Measurements from ENCODE around the gene RCAN2. TPM values are rescaled to one million over a fixed set of nuclear protein-coding genes. Genes with fewer than 3 reads are reported as not detected.

Gene RCAN2
- total and polyA plus RNA-seq, 9 of the 15 experiments (the other 6 are each of a cell fraction or from before 2014, with no cell fraction given), result 0.04 TPM; not detected in 8

DNA sequence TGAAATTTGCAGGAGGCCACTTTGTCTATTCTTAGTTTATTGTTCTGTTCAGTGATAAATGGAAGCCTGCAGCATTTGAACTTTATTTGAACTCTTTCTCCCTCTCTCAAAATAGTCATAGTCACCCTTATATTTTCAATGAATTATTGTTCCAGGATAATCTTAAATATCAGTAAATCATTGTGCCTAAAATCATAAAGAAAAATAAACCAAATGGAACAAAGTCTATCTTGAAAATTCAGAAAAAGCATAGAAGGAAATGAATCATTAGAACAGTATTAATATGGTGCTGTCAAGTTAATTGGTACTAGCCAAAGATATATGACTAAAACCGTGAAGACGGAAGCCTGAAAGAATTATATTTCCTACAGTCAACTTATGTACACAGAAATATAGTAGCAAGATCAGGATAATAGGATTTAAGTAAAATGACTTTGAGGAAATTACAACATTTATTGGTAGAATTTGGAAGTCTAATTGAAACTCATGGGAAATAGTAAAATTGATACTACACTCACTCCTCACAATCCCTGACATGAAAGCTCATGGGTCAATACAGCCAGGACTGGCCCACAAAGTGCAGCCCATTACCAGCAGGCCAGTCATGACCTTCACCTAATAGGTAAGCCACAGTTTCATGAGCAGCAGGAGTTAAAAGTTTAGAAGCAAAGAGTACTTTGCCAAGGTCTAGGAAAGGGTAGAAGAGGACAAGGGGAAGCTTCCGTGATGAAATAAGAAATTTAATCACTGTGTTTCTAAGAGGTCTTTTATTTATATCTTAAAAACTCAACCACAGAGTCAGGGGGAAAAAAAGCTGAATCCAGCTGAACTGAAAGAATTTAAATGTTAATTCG is 200.6 kb downstream of the RCAN2 start (continued):
- no peak for TF ChIP-seq ARHGAP35 (IDR thresholded peaks at IDR 0.05; ENCODE audit: partially characterized antibody)

DNA sequence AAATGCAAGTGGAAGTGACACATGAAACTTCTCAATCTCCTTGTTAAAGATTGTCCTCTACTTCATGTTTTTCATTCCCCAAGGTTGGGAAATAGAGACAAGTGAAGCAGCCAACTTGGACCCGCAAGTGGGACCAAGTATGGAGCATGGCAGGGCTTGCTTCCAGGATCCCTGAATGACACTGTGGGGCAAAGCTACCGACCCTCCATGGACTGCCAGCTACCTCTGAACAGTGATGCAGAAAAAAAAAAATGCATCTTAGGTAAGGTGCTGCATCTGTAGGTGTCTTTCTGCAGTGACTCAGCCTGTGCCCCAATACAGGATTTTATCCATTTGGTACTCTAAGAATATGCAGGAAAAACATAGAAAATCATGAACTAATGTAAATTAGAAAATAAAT is 201.4 kb downstream of the RCAN2 start:
- Histone ChIP-seq H3K79me2 (ENCODE audit: control insufficient read depth, insufficient read depth, low read length) (no peaks in the 10 kb centered on the region), H3K4me2 (ENCODE audit: insufficient read depth, low read length) (no peak overlapping the region), H3K4me1 (replicated peaks in 1 of 2; ENCODE audit: control insufficient read depth in 2 of 2, insufficient read depth in 2 of 2, low read length in 2 of 2) (no peaks in the 10 kb centered on the region), H3K27ac (ENCODE audit: extremely low read depth, low read depth, low read length) (no peak overlapping the region), H3K36me3 (ENCODE audit: control insufficient read depth, insufficient read depth, low read length) (no peaks in the 10 kb centered on the region), H2AFZ (ENCODE audit: low read depth, low read length) (no peak overlapping the region), H3K9ac (ENCODE audit: insufficient read depth in 1 of 2, low read depth in 2 of 2, low read length in 2 of 2) (no peak overlapping the region), H3K27me3 (ENCODE audit: control insufficient read depth in 2 of 2, insufficient read depth in 2 of 2, low read length in 2 of 2) (no peaks in the 10 kb centered on the region; a peak in 1 of 5 replicates), H3K9me1 (ENCODE audit: control insufficient read depth, insufficient read depth, low read length) (no peaks in the 10 kb centered on the region), H3K9me3 (replicated peaks; ENCODE audit: control insufficient read depth, insufficient read depth, low read depth, low read length) (no peaks in the 10 kb centered on the region), H4K20me1 (replicated peaks; ENCODE audit: control insufficient read depth, insufficient read depth, low read length) (no peaks in the 10 kb centered on the region), H3K4me3 (no peak overlapping the region)
- in situ Hi-C loops (cut with MboI), result no loop called here
- ATAC-seq, result no peak
- WGBS (ENCODE audit: insufficient coverage, low coverage, missing lambda C conversion rate), result 0% methylated on average over 2 of the region's 2 CpGs
- FAIRE-seq, result no peak
- DNase-seq (ENCODE audit: extremely low read depth in 1 of 4, low spot score in 3 of 4), result no peak
- intact Hi-C loops (cut with micrococcal nuclease), result no loop called here
- no peak for TF ChIP-seq BCL6 (CRISPR knock-in tag; IDR thresholded peaks at IDR 0.05)
- TF ChIP-seq ZC3H4 (CRISPR knock-in tag; IDR thresholded peaks at IDR 0.05; ENCODE audit: borderline replicate concordance), result no peak
- TF ChIP-seq MAX (CRISPR knock-in tag; IDR thresholded peaks at IDR 0.05), result no peak
- TF ChIP-seq, protein P1, sequence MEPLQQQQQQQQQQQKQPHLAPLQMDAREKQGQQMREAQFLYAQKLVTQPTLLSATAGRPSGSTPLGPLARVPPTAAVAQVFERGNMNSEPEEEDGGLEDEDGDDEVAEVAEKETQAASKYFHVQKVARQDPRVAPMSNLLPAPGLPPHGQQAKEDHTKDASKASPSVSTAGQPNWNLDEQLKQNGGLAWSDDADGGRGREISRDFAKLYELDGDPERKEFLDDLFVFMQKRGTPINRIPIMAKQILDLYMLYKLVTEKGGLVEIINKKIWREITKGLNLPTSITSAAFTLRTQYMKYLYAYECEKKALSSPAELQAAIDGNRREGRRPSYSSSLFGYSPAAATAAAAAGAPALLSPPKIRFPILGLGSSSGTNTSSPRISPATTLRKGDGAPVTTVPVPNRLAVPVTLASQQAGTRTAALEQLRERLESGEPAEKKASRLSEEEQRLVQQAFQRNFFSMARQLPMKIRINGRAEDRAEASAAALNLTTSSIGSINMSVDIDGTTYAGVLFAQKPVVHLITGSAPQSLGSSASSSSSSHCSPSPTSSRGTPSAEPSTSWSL (CRISPR knock-in tag; IDR thresholded peaks at IDR 0.05; ENCODE audit: borderline replicate concordance), result no peak
- TF ChIP-seq, protein P2, sequence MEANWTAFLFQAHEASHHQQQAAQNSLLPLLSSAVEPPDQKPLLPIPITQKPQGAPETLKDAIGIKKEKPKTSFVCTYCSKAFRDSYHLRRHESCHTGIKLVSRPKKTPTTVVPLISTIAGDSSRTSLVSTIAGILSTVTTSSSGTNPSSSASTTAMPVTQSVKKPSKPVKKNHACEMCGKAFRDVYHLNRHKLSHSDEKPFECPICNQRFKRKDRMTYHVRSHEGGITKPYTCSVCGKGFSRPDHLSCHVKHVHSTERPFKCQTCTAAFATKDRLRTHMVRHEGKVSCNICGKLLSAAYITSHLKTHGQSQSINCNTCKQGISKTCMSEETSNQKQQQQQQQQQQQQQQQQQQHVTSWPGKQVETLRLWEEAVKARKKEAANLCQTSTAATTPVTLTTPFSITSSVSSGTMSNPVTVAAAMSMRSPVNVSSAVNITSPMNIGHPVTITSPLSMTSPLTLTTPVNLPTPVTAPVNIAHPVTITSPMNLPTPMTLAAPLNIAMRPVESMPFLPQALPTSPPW (CRISPR knock-in tag; IDR thresholded peaks at IDR 0.05), result no peak
- no peak for TF ChIP-seq PPARD (CRISPR knock-in tag; IDR thresholded peaks at IDR 0.05)
- no peak for TF ChIP-seq DMBX1 (CRISPR knock-in tag; IDR thresholded peaks at IDR 0.05; ENCODE audit: borderline replicate concordance)
- TF ChIP-seq ZNF253 (CRISPR knock-in tag; conservative IDR thresholded peaks at IDR 0.05), result no peak
- TF ChIP-seq, protein P3, sequence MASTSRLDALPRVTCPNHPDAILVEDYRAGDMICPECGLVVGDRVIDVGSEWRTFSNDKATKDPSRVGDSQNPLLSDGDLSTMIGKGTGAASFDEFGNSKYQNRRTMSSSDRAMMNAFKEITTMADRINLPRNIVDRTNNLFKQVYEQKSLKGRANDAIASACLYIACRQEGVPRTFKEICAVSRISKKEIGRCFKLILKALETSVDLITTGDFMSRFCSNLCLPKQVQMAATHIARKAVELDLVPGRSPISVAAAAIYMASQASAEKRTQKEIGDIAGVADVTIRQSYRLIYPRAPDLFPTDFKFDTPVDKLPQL (IDR thresholded peaks at IDR 0.05; ENCODE audit: extremely low read depth, insufficient read length), result no peak
- CTCF ChIA-PET (ENCODE audit: low intra/inter-chr PET ratio), result no interaction called here
- BruUV-seq (replicated peaks), result no TSS peak
- POLR2A ChIA-PET, result no interaction called here

Measured in K562 (cell line).